Jurkat, Clone E6-1 (cell line): Measurements from ENCODE around the gene TRPM8.
"Not testable (repeated sequence)": the region's sequence is repeated elsewhere in the genome, so short reads cannot be mapped to it uniquely, and the experiment has no call there.

ENCODE experiments used
- DNase-seq: peaks from one replicate; pipeline ENCODE4 v3.0.0-alpha.2; 2011; ENCODE audit warnings: low read depth, low spot score
- H3K4me3 ChIP-seq: 2 replicates; pipeline ENCODE4 v1.5.1; 2011; ENCODE audit warnings: mild to moderate bottlenecking, low read length, control low read depth, moderate library complexity

TRPM8 gene

DNA sequence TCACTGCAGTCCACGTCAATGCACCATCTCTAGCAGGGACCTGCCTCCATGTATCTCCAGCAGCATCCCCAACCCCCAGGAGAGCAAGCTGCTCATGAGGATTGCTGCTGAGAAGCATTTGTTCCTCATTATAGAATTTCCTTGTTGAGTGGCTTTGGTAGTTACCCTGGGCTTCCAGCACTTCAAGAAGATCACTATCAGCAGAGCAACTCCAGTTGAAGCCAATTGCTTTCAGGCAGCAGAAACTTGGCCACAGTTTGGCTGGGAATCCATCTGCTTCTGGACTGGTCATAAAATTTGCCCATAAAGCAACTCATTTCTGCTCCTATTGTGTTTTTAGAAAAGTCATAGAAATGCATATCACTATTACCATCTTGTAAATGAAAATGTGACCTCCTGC, 17.4 kb downstream of the TRPM8 start:
- DNase-seq, result no peak
- H3K4me3 ChIP-seq, result no peak overlapping the region

DNA sequence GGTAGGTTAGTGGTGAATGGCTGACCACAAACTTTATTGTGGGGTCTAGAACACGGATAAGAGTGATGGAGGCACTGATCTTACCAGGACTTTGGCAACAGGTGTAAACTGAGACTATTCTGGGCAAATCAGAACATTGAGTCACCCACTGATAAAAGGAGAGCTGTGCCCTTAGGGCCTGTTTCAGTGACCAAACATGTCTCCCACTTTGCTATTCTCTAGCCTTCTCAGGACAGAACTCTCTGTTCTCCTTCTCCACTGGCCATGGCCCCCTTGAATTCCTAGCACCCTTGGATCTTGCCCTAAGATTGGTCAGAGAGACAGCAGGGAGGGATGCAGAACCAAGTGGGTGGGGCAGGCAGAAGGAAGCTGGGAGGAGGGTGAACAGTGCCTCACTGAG, 18.3 kb downstream of the TRPM8 start:
- no peak for DNase-seq
- H3K4me3 ChIP-seq, result no peak overlapping the region

DNA sequence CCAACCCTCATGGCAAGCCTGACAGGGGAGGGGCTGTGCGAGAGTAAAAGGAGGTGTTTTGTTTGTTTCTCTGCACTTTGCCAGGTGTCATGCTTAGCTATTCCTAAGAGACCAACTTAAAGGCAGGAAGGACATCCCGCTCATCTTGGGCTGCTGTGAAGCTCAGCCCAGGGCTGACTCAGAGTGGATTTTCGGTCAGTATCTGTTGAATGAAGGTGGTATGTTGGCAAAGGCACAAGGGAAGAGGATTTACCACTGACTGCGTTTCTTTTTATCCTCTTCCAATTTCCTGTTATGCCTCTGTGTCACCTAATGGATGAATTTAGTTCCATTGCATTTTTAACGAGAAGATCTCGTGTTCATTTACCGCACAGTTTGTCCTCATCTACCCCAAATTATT, 18.9 kb downstream of the TRPM8 start:
- no peak for DNase-seq
- no peak overlapping the region for H3K4me3 ChIP-seq

DNA sequence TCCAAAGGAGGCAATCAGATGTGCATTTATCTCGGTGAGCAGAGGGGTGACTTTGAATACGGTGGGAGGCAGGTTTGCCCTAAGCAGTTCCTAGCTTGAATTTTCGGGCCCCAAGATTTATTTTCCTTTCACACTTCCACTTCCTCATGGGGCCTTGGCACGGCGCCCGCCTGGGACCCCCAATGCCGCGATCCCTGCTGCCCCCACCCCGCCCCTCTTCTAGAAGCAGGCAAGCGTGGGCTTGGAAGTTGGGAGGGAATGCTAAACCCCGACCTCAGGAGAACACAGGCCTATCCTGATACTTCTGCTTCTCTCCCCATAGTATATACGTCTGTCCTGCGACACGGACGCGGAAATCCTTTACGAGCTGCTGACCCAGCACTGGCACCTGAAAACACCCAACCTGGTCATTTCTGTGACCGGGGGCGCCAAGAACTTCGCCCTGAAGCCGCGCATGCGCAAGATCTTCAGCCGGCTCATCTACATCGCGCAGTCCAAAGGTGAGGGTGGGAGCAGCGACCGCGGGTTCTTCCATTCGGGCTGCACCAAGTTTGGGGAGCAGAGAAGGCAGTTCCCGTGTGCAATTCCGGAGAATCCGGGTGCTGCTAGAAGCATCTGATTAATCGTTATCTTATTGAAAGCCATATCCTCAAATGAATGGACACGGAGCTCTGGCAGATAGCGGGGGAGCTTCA, 21.6 kb downstream of the TRPM8 start:
- DNase-seq, result no peak
- no peak overlapping the region for H3K4me3 ChIP-seq

DNA sequence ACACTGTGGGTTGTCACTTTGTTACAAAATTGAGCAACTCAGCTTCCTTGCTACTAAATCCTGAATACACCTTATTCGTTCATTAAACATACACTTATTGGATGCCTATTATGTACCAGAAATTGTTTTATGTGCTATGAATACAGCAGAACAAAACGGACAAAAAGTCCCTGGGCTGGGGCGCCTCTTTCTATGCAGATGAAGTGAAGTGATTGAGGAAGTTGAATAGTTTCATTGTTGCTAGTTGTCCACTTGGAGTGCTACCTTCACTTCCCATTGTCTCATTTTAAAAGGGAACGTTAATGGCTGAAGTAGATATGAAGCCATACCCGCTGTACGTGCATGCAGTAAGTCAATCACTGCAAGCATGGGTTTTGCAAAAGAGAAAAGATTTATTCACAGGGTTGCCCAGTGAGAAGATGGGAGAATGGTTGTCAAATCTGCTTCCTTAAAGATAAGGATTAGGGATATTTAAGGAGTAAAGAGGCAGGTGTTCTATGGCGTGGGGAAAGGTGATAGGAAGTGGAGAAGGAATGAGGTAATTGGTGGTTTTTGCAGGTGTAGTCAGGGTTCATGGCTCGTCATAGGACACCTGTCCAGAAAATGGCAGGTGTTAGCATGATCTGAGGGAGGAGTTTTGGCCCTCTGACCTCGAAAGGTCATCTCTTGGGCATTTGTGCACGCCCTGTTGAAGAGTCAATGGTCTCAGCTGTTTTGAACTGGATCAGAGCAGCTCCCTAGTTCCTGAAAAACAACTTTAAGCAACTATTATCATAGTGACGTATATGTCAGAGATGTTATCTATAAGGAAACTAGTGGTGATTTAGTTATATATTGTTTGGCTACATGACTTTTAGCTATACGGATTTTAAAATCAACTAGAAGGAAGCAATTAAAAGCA, 23.5 kb downstream of the TRPM8 start:
- no peak overlapping the region for H3K4me3 ChIP-seq
- no peak for DNase-seq

DNA sequence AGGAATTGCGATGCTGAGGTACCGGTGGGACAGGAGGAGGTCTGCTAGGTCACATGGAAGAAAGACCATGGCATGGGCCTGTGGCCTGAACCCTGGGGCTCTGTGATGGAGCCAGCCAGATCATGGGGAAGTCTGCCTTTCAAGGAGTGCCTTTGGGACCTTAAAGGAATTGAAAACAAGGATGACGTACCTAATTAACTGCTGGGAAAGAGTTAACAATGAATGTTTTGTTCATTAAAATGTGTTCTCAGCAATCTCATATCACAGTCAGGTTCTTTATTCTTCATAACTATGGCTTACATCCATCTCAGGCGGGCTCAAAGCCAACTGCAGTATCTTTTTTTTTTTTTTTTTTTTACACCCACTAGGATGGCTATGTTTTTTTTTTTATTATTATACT, 25.6 kb downstream of the TRPM8 start:
- no peak for DNase-seq
- H3K4me3 ChIP-seq, result no peak overlapping the region

DNA sequence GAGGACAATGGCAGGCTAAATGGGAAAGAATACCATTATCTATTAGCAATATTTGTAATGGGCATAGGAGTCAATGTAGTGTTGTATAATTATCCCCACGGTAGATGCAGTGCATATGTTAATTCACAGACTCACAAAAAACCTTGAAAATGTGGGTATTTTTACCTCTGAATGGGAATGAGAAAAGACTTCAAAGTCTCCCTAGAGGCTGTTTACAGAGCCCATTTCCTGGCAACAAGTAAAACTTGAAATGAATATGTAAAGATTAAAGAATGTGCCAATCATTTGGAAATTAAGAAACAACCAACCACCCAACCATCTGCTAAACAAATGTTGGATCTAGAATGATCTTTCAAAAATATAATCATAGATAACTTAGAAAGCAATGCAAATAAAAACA, 27.1 kb downstream of the TRPM8 start:
- no peak for DNase-seq
- no peak overlapping the region for H3K4me3 ChIP-seq

DNA sequence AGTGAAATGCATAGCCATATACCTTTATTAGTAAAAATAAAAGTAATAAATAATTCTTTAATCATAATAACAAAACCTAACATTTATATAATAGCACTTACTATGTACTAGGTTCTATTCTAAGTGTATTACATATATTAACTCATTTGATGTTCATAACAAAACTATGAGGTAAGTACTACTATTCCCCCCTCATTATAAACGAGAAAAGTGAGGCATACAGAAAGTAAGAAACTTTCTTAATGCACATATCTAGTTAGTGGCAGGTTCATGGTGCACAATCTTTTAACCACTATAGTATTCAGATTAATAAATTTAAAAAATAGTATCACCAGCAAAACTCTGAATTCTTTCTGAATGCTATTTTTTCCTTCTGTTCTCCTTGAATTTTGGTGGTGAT, 27.5 kb downstream of the TRPM8 start:
- no peak overlapping the region for H3K4me3 ChIP-seq
- no peak for DNase-seq

DNA sequence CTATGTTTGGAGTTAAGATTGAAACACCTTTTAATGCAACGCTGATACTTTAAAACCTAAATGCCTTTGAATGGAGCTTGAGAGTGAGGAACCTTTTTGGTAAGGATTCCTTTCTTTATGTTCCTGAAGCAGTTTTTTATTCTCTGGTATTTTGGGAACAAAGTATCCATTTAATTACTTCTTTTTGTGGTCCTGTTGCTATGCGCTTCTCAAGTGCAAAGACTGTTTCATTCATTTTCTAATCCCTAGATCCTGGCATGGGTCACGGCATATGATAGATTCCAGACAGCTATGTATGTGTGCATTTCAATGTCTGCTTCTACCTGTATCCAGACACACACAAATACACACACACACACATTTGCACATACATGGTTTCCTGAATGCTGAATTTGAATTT, 28.0 kb downstream of the TRPM8 start:
- no peak overlapping the region for H3K4me3 ChIP-seq
- no peak for DNase-seq

DNA sequence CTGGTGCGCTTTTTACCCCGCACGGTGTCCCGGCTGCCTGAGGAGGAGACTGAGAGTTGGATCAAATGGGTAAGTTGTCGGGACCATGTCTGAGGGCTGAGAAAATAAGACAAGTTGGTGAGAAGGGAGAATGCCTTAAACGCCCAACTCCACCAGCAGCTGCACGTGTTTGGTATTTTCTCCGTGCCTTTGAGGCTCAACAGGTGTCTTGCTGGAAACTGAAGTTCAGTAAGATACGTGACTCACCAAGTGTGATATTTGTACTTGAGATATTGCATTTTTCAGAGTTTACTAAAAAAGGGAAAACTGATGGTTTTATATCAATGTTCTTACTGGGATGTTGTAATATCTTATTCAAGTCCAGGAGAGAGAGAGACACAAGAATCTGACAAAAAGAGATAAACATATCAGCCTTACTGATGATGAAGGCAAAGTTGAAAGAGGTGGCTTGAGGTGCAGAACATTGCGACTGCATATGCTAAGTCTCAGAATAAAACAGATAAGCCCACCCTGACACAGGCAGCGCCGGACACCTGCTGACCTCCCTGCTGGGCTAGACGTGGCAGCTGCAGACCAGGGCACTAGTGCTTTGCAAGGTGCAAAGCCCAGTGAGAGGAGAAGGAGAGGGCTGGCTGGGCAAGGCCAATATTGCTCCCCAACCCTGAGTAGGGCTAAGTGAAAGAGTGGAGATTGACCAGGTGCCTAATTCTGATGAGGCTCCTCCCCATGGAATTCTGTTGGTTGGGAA, 33.1 kb downstream of the TRPM8 start:
- DNase-seq, result no peak
- no peak overlapping the region for H3K4me3 ChIP-seq

DNA sequence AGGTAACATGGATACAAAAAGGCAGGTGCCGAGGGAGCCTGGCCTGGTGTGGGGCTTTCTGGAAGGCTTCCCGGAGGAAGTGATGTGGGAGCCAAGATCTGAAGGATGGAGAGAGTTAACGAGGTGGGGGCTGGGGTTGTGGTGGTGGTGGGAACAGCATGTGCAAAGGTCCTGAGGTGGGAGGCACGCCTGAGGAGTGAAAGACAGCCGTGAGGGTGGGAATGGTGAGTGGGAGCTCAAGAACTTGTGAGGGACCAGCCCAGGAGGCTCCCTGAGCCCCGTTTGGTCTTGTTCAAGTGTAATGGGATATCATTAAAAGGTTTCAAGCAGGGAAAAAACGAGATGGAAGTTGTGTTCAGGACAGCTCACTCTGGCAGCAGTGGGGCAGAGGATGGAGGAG, 35.2 kb downstream of the TRPM8 start:
- no peak for DNase-seq
- no peak overlapping the region for H3K4me3 ChIP-seq

DNA sequence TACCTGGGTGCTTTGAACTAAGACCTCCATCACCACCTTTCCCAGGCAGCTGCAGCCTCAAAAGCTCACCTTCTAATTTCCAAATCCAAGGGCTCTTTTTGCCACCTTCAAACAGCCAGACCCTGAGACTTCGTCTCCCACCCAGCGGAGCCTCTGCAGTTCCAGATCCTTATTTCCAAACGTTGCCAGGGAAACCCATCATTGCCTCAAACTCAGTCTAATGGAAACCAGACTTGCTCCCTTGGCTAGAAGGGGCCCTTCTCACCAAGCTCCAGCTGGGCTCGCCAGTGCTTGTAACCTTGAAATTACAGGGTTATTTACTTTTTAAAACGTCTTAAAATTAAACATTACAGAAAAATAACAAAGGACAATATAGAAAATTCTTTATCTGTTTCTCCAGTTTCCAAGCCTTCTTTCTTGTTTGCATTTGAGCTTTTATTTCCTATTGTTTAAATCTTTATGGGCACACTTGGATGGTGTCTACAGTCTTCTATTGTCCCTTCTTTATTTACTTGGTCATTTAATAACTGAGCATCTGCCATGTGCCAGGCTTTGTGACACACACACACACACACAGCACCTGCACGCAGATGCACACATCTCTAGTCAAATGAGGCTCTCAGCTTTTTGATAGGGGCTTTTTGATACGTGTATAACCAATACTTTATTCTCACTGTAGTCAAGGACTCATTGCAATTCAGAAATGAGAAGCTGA, 36.1 kb downstream of the TRPM8 start:
- DNase-seq, result no peak
- H3K4me3 ChIP-seq, result no peak overlapping the region

DNA sequence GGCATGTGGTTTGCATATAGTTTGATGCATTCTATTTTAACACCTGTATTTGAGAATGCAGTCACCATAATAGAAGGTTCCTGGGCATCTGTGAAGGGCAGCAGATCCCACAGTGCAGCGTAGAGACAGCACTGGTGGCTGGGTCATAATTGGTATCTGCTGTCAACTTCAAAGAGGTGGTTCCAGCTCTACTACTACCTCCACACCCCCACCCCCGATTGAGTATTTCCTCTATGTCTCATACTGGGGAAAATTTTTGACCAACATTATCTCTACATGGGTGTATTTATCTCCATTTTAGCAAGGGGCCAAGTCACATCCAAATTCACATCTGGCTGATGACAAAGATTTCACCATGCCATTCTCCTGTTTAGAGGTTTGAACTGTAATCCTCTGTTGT, 43.0 kb downstream of the TRPM8 start:
- DNase-seq, result no peak

DNA sequence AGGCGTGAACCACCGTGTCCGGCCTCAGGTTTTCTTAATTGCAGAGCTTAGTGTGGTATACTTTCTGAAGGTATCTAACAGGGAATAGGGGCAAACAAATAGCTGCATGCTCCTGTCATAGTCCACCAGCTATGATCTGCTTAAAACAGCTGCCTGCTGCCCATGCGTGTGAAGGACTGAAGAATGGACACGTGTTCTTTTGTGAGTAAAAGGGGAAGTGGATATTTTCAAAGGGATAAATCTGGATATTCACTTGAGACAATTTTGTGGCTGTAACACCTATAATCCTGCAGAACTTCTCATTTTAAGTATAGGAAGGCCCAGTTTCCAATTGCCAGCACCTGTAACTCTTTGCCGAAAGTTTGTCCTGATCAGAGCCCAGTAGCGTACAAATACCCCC, 44.7 kb downstream of the TRPM8 start:
- DNase-seq, result no peak
- H3K4me3 ChIP-seq, result no peak overlapping the region

More for the DNA sequence above, 43.0 kb downstream of the TRPM8 start:
- no peak overlapping the region for H3K4me3 ChIP-seq

DNA sequence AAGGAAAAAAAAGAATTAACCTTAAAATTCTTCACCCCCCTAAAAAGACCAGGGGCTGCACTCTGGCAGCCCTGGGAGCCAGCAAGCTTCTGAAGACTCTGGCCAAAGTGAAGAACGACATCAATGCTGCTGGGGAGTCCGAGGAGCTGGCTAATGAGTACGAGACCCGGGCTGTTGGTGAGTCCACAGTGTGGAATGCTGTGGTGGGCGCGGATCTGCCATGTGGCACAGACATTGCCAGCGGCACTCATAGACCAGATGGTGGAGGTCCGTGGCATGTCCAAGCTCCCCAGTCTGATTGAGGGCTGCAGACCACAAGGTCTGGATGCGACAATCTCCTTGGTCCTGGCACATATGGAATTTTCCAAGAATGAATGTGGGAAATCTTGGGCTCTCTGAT, 47.4 kb downstream of the TRPM8 start:
- no peak overlapping the region for H3K4me3 ChIP-seq
- DNase-seq, result no peak

DNA sequence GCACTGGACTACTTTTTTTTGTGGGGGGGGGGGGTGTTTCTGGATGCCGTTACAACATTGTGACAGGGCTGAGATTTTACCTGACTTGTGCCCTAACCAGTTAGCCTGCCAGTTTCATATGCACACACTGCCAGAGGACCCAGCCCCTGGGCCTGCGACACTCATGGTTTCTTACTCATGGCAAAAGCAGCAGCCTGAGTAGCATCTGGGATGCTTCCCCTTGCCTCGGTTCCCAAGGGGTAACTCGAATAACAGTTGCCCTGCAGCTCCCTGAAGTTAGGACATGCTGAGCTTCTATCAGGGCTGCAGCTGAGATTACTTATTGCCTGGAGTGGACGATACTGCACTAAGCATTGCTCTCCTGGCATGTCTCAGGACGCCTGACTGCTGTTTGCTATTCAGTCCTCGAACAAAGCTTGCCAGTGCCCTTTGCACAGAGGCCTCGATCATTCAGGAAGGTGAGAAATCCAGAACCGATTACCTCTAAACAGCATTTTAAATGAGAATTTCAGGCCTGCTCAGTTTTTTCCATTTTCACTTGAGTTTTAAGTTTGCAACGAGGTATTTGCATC, 47.9 kb downstream of the TRPM8 start:
- H3K4me3 ChIP-seq, result no peak overlapping the region
- no peak for DNase-seq

DNA sequence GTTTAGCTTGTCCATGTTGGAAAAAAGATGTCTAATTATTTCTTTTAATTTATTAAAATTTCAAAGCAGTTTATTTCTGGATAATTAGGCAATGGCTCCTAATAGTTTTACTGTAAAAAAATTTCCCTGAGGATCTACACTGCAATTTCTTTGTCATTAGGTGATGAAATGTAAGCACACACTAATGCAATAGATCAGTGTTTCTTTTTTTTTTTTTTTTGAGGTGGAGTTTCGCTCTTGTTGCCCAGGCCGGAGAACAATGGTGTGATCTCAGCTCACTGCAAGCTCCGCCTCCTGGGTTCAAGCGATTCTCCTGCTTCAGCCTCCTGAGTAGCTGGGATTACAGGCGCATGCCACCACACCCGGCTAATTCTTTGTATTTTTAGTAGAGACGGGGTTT, 48.5 kb downstream of the TRPM8 start:
- not testable (repeated sequence) for DNase-seq, H3K4me3 ChIP-seq

DNA sequence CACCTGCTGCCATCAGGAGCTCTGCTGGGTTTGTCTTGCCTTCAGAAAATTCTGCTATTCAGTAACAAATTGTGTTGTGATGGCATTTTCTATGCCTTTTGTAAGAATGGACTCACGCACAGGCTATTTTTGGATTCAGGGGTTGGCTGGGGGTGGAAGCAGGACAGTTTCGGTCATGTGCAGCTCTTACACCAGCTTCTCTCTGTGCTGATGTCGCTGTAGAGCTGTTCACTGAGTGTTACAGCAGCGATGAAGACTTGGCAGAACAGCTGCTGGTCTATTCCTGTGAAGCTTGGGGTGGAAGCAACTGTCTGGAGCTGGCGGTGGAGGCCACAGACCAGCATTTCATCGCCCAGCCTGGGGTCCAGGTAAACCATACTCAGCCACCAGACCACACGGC, 49.2 kb downstream of the TRPM8 start:
- DNase-seq, result no peak
- H3K4me3 ChIP-seq, result no peak overlapping the region

DNA sequence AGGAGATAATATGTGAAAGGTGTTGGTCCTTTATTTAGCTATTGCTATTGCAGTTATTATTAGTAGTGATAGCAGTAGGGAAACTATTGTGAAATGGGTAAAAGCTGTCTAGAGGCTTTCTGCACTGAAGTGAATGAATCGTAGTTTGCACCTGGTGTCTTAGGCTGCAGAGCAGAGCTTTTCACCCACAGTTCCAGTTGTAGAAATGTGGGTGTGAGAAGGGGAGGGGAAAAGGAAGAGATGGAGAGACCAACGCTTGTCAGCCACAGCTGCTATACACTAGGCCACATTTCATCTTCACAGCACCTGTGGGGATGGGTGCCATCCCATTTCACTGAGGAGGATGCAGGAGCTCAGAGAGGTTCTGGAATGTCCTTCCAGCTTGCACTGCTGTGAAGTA, 50.0 kb downstream of the TRPM8 start:
- no peak overlapping the region for H3K4me3 ChIP-seq
- peak; percentile 55 for DNase-seq
